ENCODE data around the gene DIP2B.

The DIP2B gene

DNA sequence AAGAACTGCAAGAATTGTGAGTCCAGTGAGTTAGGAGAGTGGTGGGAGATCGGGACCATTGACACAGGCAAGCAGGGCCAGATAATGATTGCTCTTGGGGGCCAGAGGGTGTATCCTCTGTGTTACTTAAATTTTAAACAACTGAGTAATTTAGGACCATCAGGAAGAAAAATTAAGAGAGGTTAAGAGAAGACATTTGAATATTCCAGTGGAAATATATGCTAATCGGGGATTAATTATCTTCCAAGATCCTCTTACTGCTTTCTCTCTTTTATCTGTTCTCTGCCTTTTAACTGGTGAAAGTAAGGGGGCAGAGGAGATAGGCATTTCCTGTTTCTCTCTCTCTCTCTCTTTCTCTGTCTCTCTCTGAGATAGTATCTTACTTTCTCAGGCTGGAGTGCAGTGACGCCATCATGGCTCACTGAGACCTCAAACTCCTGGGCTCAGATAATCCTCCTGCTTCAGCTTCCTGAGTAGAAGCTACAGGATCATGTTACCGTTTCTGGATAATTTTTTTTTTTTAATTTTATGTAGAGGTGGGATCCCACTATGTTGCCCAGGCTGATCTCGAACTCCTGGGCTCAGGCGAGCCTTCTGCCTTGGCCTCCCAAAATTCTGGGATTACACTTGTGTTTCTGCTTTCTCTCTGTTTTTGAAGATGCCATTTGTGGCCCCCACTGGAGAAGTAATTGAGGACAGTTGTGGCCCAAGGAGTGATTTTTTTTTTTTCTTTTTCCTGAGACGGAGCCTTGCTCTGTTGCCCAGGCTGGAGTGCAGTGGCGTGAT is 85.1 kb downstream of the DIP2B start:
- Histone ChIP-seq H3K4me1 (ENCODE audit: control insufficient read depth, insufficient read depth, low read length) (peaks cover 11% of the 10 kb centered on the region), H3K27me3 (ENCODE audit: control insufficient read depth, insufficient read depth, low read length) (no peaks in the 10 kb centered on the region), H3K9ac (ENCODE audit: low read depth, low read length) (peak overlapping the region; percentile 56), H3K36me3 (ENCODE audit: insufficient read depth, low read length) (no peaks in the 10 kb centered on the region), H3K4me2 (ENCODE audit: low read length) (peak overlapping the region; percentile 70), H3K4me3 (ENCODE audit: low read length) (peak overlapping the region; percentile 27), H3K9me3 (replicated peaks; ENCODE audit: low read length) (no peaks in the 10 kb centered on the region)

DNA sequence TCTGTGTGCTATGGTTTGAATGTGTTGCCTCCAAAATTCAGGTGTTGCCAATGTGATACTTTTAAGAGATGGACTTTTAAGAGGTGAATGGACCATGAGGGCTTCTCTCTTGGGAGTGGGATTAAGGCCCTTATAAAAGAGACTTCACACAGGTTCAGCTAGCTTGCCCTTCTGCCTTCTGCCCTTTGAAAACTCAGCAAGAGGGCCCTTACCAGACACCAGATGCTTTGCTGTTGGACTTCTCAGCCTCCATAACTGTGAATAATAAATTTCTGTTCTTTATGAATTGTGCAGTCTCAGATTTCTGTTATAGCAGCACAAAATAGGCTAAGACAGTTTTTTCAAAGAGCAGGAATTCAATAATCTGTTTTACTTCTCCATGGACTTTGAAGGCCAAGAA is 86.1 kb downstream of the DIP2B start:
- no peaks in the 10 kb centered on the region for H3K36me3 ChIP-seq (ENCODE audit: insufficient read depth, low read length)
- H3K9me3 ChIP-seq (replicated peaks; ENCODE audit: low read length): no peaks in the 10 kb centered on the region
- H3K27me3 ChIP-seq (ENCODE audit: control insufficient read depth, insufficient read depth, low read length): no peaks in the 10 kb centered on the region
- H3K4me2 ChIP-seq (ENCODE audit: low read length): no peak overlapping the region
- H3K4me1 ChIP-seq (ENCODE audit: control insufficient read depth, insufficient read depth, low read length): peaks cover 11% of the 10 kb centered on the region
- no peak overlapping the region for H3K4me3 ChIP-seq (ENCODE audit: low read length)
- no peak overlapping the region for H3K9ac ChIP-seq (ENCODE audit: low read depth, low read length)

DNA sequence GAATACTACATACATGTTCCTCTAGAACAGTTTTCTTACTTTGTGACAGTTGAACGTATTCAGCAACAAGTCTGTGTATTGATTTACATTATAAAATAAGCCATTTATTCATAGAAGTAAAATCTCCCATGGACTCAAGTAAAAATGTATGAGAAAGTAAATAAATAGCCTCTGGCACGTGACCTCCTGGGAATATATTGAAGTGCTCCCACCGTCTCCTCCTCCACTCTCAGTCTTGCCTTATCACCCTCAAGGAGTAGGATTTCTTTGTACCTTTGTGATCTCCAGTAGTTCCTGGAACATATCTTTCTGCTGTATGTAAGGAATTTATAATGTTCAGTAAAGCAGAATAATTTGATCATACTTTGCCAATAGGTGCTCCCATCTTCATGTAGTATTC is 90.9 kb downstream of the DIP2B start:
- Histone ChIP-seq H3K27me3 (ENCODE audit: control insufficient read depth, insufficient read depth, low read length) (no peaks in the 10 kb centered on the region), H3K9ac (ENCODE audit: low read depth, low read length) (no peak overlapping the region), H3K4me2 (ENCODE audit: low read length) (no peak overlapping the region), H3K36me3 (ENCODE audit: insufficient read depth, low read length) (no peaks in the 10 kb centered on the region), H3K9me3 (replicated peaks; ENCODE audit: low read length) (no peaks in the 10 kb centered on the region), H3K4me1 (ENCODE audit: control insufficient read depth, insufficient read depth, low read length) (peaks cover 14% of the 10 kb centered on the region), H3K4me3 (ENCODE audit: low read length) (no peak overlapping the region)

DNA sequence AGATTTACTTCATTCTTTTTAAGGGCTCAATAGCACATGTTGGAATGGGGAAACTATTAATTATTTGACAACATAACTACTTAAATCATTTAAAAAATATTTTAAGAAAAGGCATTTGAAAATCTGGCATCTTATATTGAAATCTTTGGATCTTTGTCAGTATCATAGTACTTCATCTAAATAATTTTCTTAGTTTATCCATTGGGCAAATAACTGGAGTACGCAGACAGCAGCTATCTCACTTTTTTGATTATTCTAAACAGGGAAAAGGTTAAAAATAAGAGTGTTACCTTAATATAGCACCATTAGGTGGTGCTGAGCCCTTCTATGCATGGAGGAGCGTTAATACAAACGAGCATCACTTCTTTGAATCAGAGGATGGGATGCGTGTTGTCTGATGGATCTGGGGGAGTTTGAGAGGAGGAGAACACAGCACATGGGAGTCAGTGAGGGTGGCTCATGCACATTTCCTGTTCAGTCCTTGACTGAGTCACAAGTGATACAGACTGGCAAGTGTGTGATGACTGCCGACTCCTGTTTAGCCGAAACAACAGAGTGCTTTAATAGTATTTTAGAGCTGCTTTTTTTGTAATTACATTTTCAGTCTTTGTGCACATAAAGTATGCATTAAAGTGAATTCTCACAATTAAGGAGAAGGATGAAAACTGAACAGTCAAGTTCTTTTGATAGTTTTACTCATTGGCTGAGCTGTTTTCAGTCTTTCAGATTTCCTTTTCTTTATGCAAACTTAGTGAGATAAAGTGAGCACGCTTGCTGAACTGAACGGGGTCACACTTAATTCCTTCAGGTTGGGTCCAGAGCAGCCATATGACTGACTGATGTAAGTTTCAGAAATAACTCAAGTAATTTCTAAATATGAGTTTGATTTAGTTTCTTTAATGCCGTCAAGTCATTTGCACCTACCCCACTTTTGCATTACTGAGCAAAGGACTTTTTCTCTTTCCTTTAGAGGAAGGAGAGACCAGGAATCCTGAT is 92.7 kb downstream of the DIP2B start:
- H3K4me2 ChIP-seq (ENCODE audit: low read length): peak overlapping the region; percentile 69
- peak overlapping the region; percentile 27 for H3K4me3 ChIP-seq (ENCODE audit: low read length)
- H3K4me1 ChIP-seq (ENCODE audit: control insufficient read depth, insufficient read depth, low read length): peaks cover 14% of the 10 kb centered on the region
- peak overlapping the region; percentile 23 for H3K9ac ChIP-seq (ENCODE audit: low read depth, low read length)
- H3K9me3 ChIP-seq (replicated peaks; ENCODE audit: low read length): no peaks in the 10 kb centered on the region
- H3K36me3 ChIP-seq (ENCODE audit: insufficient read depth, low read length): no peaks in the 10 kb centered on the region
- H3K27me3 ChIP-seq (ENCODE audit: control insufficient read depth, insufficient read depth, low read length): no peaks in the 10 kb centered on the region

DNA sequence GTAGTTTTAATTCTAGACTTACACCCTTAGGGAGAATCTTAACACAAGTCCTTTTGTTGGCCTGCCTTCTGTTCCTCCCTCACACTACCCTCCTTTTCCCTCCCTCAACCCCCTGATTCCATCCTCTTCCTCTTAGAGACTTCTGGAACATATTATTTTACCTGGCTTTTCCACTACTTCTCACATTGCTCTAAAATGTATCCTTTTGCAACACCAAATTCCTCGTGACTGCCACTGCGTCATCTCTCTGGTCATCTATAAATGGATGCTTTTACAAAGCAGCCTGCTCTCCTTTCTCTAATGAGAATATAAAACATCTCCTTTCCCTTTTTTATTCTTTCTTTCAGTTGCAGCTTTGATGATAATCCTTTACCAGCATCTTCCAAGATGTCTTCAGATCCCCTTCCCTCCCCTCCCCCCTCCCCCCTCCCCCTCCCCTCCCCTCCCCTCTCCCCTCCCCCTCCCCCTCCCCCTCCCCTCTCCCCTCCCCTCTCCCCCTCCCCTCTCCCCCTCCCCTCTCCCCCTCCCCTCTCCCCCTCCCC is 93.6 kb downstream of the DIP2B start:
- H3K36me3 ChIP-seq (ENCODE audit: insufficient read depth, low read length): no peaks in the 10 kb centered on the region
- H3K4me1 ChIP-seq (ENCODE audit: control insufficient read depth, insufficient read depth, low read length): peaks cover 14% of the 10 kb centered on the region
- no peak overlapping the region for H3K9ac ChIP-seq (ENCODE audit: low read depth, low read length)
- no peak overlapping the region for H3K4me2 ChIP-seq (ENCODE audit: low read length)
- H3K27me3 ChIP-seq (ENCODE audit: control insufficient read depth, insufficient read depth, low read length): no peaks in the 10 kb centered on the region
- H3K9me3 ChIP-seq (replicated peaks; ENCODE audit: low read length): no peaks in the 10 kb centered on the region
- H3K4me3 ChIP-seq (ENCODE audit: low read length): no peak overlapping the region

DNA sequence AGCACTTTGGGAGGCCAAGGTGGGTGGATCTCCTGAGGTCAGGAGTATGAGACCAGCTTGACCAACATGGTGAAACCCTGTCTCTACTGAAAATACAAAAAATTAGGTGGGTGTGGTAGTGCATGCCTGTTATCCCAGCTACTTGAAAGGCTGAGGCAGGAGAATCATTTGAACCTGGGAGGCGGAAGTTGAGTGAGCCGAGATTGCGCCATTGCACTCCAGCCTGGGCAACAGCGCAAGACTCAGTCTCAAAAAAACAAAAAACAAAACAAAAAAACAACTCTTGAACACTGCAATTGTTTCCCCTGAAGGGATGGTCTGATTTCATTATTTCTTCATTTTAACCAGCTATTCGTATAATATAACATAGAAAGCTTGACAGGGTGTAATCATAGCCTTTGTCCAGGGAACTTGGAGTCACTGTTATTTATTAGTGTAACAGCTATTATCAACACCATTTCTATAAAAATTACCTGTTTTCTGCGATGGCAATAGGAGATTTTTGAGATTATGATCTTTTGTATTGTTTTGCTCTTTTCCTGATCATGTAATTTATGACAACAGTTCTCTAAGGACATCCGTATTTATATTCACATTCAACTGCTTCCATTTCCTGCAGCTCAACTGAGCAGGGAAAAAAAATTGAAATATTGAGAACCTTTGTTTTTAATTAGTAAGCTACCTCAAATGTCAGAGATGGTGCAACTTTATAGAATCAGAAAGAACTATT is 94.7 kb downstream of the DIP2B start:
- Histone ChIP-seq H3K36me3 (ENCODE audit: insufficient read depth, low read length) (no peaks in the 10 kb centered on the region), H3K4me2 (ENCODE audit: low read length) (no peak overlapping the region), H3K9me3 (replicated peaks; ENCODE audit: low read length) (no peaks in the 10 kb centered on the region), H3K9ac (ENCODE audit: low read depth, low read length) (no peak overlapping the region), H3K4me1 (ENCODE audit: control insufficient read depth, insufficient read depth, low read length) (peaks cover 18% of the 10 kb centered on the region), H3K4me3 (ENCODE audit: low read length) (no peak overlapping the region), H3K27me3 (ENCODE audit: control insufficient read depth, insufficient read depth, low read length) (no peaks in the 10 kb centered on the region)

DNA sequence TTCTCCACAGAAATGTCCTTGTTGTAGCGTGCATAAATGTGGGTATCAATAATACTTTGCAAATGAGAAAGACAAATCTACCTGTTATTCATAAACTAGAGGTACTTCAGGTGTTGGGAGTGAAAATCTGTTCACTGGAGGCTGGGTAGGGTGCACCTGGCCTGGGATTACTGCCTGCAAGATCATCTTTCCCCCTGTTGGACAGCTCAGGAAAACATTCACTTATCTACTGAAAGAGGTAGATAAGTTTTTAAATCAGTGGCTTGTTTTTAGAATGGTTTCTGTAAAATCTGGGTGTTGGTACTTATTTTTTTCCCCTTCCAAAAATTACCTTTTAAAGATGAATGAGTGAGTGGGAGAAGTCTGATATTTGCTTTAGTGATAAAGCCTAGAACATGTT is 95.6 kb downstream of the DIP2B start:
- Histone ChIP-seq H3K36me3 (ENCODE audit: insufficient read depth, low read length) (no peaks in the 10 kb centered on the region), H3K27me3 (ENCODE audit: control insufficient read depth, insufficient read depth, low read length) (no peaks in the 10 kb centered on the region), H3K4me1 (ENCODE audit: control insufficient read depth, insufficient read depth, low read length) (peaks cover 18% of the 10 kb centered on the region), H3K4me3 (ENCODE audit: low read length) (no peak overlapping the region), H3K9ac (ENCODE audit: low read depth, low read length) (no peak overlapping the region), H3K9me3 (replicated peaks; ENCODE audit: low read length) (no peaks in the 10 kb centered on the region), H3K4me2 (ENCODE audit: low read length) (no peak overlapping the region)

DNA sequence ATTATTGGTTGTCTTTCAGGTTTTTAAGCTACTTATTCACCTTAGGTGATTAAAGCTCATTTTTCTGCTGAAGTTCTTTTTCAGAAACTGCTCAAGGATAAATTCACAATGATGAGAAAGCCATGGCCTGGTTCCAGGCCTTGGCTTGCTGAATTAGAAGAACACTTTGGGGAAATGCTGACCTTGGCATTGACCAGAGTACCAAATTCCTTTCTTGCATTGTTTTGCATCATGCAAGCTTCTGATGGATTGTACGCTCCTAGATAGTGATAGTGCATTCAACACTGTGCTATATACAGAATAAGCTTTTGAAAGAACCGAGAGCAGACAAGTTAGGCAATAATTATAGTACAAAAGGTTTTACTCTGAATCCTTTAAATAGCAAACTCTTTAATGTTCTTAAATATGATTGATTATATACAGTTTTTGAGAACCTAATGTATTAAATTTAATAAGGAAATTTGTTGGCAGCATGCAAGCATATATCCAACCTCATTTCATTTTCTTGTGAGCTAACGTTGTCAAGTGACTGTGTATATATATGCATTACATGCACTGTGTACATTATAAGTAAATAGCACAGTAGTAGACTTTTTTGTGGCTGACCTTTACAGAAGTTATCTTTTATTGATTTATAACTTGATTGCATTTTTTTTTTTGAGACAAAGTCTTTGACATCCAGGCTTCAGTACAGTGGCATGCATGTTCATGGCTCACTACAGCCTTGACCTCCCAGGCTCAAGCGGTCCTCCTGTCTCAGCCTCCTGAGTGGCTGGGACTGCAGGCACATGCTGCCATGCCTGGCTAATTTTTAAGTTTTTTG is 99.2 kb downstream of the DIP2B start:
- Histone ChIP-seq H3K4me3 (ENCODE audit: low read length) (no peak overlapping the region), H3K9me3 (replicated peaks; ENCODE audit: low read length) (no peaks in the 10 kb centered on the region), H3K4me1 (ENCODE audit: control insufficient read depth, insufficient read depth, low read length) (peaks cover 4% of the 10 kb centered on the region), H3K9ac (ENCODE audit: low read depth, low read length) (no peak overlapping the region), H3K36me3 (ENCODE audit: insufficient read depth, low read length) (no peaks in the 10 kb centered on the region), H3K27me3 (ENCODE audit: control insufficient read depth, insufficient read depth, low read length) (no peaks in the 10 kb centered on the region), H3K4me2 (ENCODE audit: low read length) (no peak overlapping the region)

DNA sequence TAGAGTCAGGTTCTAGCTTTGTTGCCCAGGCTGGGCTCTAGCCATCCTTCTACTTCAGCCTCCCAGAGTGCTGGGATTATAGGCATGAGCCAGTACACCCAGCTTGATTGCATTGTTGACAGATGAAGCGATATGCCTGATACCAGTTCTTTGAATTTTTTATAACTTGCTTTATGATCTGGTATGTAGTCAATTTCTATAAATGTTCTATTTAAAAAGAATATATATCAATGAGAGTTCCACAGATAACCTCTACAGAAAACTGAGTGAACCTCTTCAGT is 99.8 kb downstream of the DIP2B start:
- H3K36me3 ChIP-seq (ENCODE audit: insufficient read depth, low read length): no peaks in the 10 kb centered on the region
- H3K4me1 ChIP-seq (ENCODE audit: control insufficient read depth, insufficient read depth, low read length): peaks cover 4% of the 10 kb centered on the region
- H3K9me3 ChIP-seq (replicated peaks; ENCODE audit: low read length): no peaks in the 10 kb centered on the region
- no peaks in the 10 kb centered on the region for H3K27me3 ChIP-seq (ENCODE audit: control insufficient read depth, insufficient read depth, low read length)
- no peak overlapping the region for H3K4me2 ChIP-seq (ENCODE audit: low read length)
- no peak overlapping the region for H3K9ac ChIP-seq (ENCODE audit: low read depth, low read length)
- no peak overlapping the region for H3K4me3 ChIP-seq (ENCODE audit: low read length)

DNA sequence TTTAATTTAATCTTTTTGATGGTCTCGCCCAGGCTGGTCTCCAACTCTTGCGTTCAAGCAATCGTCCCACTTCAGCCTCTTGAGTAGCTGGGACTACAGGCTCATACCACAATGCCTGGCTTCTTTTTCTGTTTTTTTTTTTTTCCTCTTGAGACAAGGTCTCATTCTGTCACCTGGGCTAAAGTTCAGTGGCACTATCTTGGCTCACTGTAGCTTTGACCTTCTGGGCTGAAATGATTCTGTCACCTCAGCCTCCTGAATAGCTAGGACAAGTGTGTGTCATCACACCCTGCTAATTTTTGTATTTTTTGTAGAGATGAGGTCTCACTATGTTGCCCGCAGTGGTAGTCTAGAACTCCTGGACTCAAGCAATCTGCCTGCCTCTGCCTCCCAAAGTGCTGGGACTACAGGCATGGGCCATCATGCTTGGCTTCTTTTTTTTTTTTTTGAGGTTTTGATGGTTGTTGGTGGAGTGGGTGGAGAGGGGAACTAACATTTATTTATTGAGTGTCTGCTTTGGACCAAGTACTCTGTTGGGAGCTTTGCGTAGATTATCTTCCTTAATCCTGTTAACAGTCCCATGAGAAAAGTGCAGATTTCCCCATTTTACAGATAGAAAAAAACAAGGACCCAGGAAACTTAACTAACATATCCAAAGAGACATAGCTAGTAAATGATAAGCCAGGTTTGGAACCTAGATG is 102.0 kb downstream of the DIP2B start:
- no peaks in the 10 kb centered on the region for H3K9me3 ChIP-seq (replicated peaks; ENCODE audit: low read length)
- peaks cover 4% of the 10 kb centered on the region for H3K4me1 ChIP-seq (ENCODE audit: control insufficient read depth, insufficient read depth, low read length)
- no peak overlapping the region for H3K4me2 ChIP-seq (ENCODE audit: low read length)
- no peak overlapping the region for H3K9ac ChIP-seq (ENCODE audit: low read depth, low read length)
- no peak overlapping the region for H3K4me3 ChIP-seq (ENCODE audit: low read length)
- no peaks in the 10 kb centered on the region for H3K27me3 ChIP-seq (ENCODE audit: control insufficient read depth, insufficient read depth, low read length)
- H3K36me3 ChIP-seq (ENCODE audit: insufficient read depth, low read length): no peaks in the 10 kb centered on the region

All from skeletal muscle satellite cell (primary cell).